Activated CD8-positive, alpha-beta memory T cell treated with anti-CD3 and anti-CD28 coated beads, Interleukin-2, amount 10 ng/mL, durations not matched to agents 7 days and 5 days (primary cell): ENCODE data around the gene ZBTB45. TPM values are rescaled to one million over a fixed set of nuclear protein-coding genes. Genes with fewer than 3 reads are reported as not detected.

ENCODE experiments used
- ATAC-seq: fragments of 150-1000 bp; cut with Tn5 transposase; one replicate; pipeline ENCODE4 v1.10.0; 2021; ENCODE audit warnings: moderate library complexity
- CTCF ChIA-PET: fragments of 350-600 bp; sonication (Branson Sonifier 250); formaldehyde crosslinking; loops from one replicate; lab custom pipeline; 2021; ENCODE audit warnings: antibody characterized with exemption; lab: Charles Lee
- DNase-seq: peaks from one replicate; pipeline ENCODE4 v3.0.0-alpha.2; 2020
- H3K27ac Mint-ChIP-seq: one replicate; pipeline ENCODE4 v1.8.0; 2021; ENCODE audit warnings: mild to moderate bottlenecking, mixed read lengths
- H3K27me3 Mint-ChIP-seq: one replicate; pipeline ENCODE4 v1.8.0; 2021; ENCODE audit warnings: mixed read lengths
- H3K36me3 Mint-ChIP-seq: one replicate; pipeline ENCODE4 v1.8.0; 2021; ENCODE audit warnings: mild to moderate bottlenecking, mixed read lengths
- H3K4me1 Mint-ChIP-seq: one replicate; pipeline ENCODE4 v1.8.0; 2021; ENCODE audit warnings: mixed read lengths
- H3K4me3 Mint-ChIP-seq: one replicate; pipeline ENCODE4 v1.8.0; 2021; ENCODE audit warnings: mild to moderate bottlenecking, moderate library complexity, mixed read lengths
- H3K9me3 Mint-ChIP-seq: one replicate; pipeline ENCODE4 v1.8.0; 2022; ENCODE audit warnings: low read depth, mixed read lengths
- total RNA-seq, 2 experiments: library from RNA; stranded (reverse); gene quantifications; one replicate each; pipeline ENCODE4 v1.2.3, GENCODE V29; 2021

The ZBTB45 gene
- total RNA-seq, 2 experiments from 2014 or later: 15.1 to 16.9 TPM

DNA sequence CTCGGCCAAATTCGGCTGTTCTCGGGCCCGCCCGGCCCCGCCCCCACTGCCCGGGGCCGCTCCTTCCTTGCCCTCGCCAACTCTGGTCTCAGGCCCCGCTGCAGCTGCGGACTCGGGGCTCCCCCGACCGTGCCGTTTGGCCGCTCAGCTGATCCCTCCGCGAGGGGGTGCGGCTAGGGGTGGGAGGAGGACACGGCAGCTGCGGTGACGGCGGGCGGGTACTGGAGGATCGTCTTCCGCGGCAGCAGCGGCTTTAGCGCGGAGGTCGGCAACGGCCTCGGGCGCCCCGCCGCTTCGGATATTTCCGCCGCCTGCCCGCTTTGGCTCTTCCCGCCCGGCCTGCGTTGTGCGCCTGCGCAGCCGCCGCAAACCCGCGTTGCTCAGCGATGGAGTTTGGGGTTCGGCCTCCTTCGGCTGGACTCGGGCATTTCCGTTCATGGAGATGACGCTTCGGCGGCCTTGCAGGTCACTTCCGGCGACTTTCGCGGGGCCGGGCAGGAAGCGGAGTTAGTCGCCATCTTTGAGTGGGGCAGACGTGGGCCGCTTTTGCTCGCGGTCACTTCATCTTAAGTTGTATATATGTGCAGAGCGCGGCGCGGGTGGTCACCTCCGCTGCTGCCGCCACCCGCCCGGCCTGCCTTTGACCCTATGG lies 39.1 kb upstream of the ZBTB45 start:
- Mint-ChIP-seq H3K9me3 (no peaks in the 10 kb centered on the region), H3K4me3 (peak overlapping the region; percentile 95), H3K36me3 (peaks cover 26% of the 10 kb centered on the region), H3K4me1 (peaks cover 80% of the 10 kb centered on the region), H3K27me3 (no peaks in the 10 kb centered on the region), H3K27ac (peak overlapping the region; percentile 100)
- ATAC-seq (peak; percentile 69), DNase-seq (peak; percentile 100)
- CTCF ChIA-PET: interaction anchor here (0.8 to 8.6 kb wide), 4 partner anchors 16 to 45 kb away, joined by 3 to 49 read pairs (median 3); partner anchors contain the start of gene ZBTB45

DNA sequence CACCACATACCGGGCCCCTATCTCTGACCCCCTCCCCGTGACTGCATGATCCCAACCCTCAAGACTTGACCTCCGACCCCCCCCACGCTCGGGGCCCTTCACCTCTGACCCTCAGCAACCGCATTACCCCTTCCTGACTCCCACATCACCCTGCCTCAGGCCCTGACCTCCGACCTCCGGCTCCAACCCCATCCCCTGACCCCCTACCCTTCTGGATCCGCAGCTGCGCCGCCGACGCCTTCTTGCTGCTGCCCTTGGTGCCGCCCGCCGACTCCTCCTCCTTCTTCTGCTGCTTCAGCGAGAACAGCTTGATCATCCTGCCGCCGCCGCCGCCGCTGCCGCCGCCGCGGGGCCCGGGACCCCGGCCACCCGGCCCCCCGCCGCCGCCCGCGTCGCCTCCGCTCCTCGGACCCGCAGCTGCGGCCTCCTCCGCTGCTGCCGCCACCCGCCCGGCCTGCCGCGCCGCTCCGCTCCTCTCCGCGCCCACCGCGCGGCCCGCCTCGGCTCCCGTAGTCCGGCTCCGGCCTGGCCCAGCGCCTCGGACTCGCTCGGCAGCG lies 38.5 kb upstream of the ZBTB45 start, which contains the start of gene UBE2M:
UBE2M (minus strand) TSS at position 546 of the 557 bp plus-strand sequence; CDS start at position 316, 230 bp downstream.
- Mint-ChIP-seq H3K4me3 (peak within 1 kb of the TSS; percentile 95), H3K36me3 (peaks cover 29% of the 10 kb centered on the region), H3K27ac (peak within 1 kb of the TSS; percentile 100), H3K9me3 (no peaks in the 10 kb centered on the region), H3K27me3 (no peaks in the 10 kb centered on the region), H3K4me1 (peaks cover 77% of the 10 kb centered on the region)
- CTCF ChIA-PET: interaction anchor here (0.8 to 8.6 kb wide), 2 partner anchors 23 to 38 kb away, joined by 3 to 49 read pairs; partner anchors contain the start of gene ZBTB45
- DNase-seq (peak; percentile 81), ATAC-seq (peak; percentile 3)

DNA sequence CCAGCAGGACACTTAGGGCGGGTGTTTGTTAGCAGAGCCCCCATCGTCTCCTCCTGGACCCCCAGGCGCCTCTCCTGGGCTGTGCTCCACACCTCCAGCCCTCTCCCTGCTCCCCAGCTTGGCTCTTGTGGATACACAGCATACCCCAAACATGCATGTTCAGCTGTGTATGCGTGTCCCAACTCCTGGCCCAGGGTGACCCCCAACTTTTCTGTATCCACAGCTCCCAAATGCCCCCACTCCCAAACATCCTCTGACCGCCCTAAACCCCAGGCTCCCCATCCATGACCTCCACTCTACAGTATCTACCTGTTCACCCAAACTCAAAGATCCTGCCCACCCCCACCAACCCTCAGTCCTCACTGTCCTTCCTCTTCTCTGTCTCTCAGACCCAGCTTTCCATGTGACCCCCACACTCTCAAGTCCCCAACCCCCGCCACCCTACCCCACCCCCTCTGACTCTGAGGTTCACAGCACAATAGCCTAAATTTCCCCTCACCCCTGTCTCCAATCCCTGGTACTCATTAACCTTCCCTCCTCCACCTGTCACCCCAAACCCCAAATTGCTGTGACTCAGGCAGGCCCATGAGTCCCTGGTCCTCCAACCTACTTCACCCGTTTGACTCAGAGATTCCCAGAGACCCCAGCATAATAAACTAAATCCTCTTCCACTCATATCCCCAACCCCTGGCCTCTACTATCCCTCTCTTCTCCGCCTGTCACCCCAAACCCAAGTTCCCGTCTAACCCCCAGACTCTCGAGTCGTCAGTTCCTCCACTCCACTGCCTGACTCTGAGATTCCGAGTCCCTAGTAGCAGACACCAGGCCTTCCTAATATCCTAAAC lies 37.8 kb upstream of the ZBTB45 start:
- DNase-seq (no peak), ATAC-seq (no peak)
- H3K9me3 Mint-ChIP-seq: no peaks in the 10 kb centered on the region
- H3K36me3 Mint-ChIP-seq: peaks cover 32% of the 10 kb centered on the region
- H3K4me3 Mint-ChIP-seq: peak overlapping the region; percentile 95
- H3K27me3 Mint-ChIP-seq: no peaks in the 10 kb centered on the region
- CTCF ChIA-PET: interaction anchor here (0.8 to 8.6 kb wide), 3 partner anchors 23 to 44 kb away, joined by 3 to 49 read pairs (median 5); partner anchors contain the start of gene ZBTB45
- H3K27ac Mint-ChIP-seq: peak overlapping the region; percentile 96
- H3K4me1 Mint-ChIP-seq: peaks cover 77% of the 10 kb centered on the region

DNA sequence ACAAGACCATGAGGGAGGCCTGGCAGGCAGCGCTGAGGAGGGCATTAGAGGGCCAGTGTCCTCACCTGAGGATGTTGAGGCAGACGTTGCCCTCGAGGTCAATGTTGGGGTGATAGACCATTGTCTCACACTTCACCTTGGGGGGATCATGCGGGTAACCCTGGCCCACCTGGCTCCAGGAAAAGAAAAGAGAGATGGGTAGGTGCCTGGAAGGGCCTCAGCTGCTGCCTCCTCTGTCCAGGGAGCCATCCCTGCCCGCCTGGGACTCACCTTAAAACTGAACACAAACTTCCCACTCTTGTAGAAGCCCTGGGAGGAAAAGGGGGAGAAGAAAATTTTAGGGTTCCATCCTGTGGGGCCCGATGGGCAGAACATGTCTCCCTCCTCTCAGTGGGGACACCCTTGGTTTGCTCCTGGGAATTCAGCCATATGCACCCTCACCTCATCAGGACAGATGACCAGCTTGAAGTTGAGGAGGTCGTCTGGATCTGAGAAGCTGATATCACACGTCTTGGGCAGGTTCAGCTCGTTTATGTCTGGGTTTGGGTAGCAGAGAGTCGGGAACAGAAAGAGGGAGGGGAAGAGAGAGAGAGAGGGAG lies 37.1 kb upstream of the ZBTB45 start:
- no peaks in the 10 kb centered on the region for H3K27me3 Mint-ChIP-seq
- DNase-seq (no peak), ATAC-seq (no peak)
- CTCF ChIA-PET: interaction anchor here (0.8 to 8.6 kb wide), 2 partner anchors 37 to 43 kb away, joined by 5 to 49 read pairs; partner anchors contain the start of gene ZBTB45
- peaks cover 72% of the 10 kb centered on the region for H3K4me1 Mint-ChIP-seq
- H3K4me3 Mint-ChIP-seq: peak overlapping the region; percentile 95
- H3K9me3 Mint-ChIP-seq: no peaks in the 10 kb centered on the region
- H3K27ac Mint-ChIP-seq: peak overlapping the region; percentile 96
- peaks cover 38% of the 10 kb centered on the region for H3K36me3 Mint-ChIP-seq

DNA sequence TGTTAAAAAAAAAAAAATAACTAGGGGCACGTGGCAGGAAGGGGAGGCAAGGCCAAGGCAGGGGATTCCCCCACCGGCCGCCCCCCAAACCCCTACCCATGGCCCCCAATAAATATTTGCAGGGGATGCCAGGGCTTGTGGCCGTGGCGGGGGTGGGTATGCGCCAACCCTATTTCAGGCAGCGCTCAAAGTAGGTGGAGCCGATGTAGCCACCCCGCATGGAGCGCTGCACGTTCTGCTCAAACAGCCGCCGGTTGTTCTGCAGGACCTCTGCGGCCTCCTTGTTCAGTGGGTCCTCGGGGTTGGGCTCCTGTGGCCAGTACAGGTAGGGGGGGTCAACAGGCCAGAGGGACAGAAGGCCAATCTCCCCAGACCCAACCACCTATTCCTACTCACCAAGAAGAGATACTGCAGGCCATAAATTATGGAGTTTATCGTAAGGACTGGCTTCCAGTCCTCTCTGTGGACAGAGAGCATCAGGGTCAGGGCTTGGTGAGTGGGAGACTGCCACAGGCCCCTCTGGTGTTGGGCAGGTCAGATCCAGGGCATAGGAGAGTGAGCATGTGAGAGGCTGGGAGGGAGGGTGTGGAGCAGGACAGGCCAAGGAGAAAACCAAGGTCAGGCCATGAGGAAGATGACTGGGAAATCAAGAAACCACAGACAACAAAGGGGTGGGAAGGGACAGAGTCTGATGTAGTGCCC lies 36.5 kb upstream of the ZBTB45 start:
- Mint-ChIP-seq H3K9me3 (no peaks in the 10 kb centered on the region), H3K36me3 (peaks cover 42% of the 10 kb centered on the region), H3K27ac (peak overlapping the region; percentile 96), H3K4me1 (peaks cover 67% of the 10 kb centered on the region), H3K4me3 (peak overlapping the region; percentile 95), H3K27me3 (no peaks in the 10 kb centered on the region)
- no peak for DNase-seq
- no peak for ATAC-seq
- CTCF ChIA-PET: interaction anchor here (1.1 to 4.2 kb wide), 5 partner anchors 12 to 90 kb away, joined by 3 to 39 read pairs (median 10); partner anchors contain the start of genes TRIM28, ZBTB45 and ZNF324

DNA sequence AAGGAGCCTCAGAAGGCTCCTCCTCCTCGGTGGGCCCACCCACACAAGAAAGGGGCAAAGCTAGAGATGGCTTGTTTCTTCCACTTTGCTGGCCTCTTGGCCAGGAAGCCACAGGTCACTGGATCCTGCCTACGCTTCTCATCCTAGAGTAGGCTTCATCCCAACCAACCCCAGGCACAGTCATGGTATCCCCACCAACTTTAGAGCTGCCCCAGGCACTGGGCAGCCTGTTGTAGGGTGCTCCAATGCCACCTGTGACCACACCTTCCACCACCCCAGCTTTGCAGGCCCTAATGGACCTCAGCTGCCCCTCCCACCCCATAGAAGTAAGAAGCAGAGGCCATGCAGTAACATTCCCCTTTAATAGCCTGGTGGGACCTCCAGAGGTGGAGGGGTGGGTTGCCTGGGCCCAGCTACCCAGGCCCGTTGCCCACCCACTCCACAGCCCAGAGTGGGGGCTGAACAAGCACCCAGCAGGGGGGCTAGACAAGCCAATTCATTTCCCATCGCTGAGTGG lies 35.8 kb upstream of the ZBTB45 start:
- H3K4me1 Mint-ChIP-seq: peaks cover 63% of the 10 kb centered on the region
- DNase-seq (peak; percentile 41), ATAC-seq (no peak)
- H3K36me3 Mint-ChIP-seq: peaks cover 48% of the 10 kb centered on the region
- H3K27ac Mint-ChIP-seq: peak overlapping the region; percentile 94
- H3K4me3 Mint-ChIP-seq: peak overlapping the region; percentile 86
- H3K9me3 Mint-ChIP-seq: no peaks in the 10 kb centered on the region
- H3K27me3 Mint-ChIP-seq: no peaks in the 10 kb centered on the region
- CTCF ChIA-PET: interaction anchor here (1.1 to 4.2 kb wide), 7 partner anchors 11 to 89 kb away, joined by 3 to 39 read pairs (median 8); partner anchors contain the start of genes TRIM28, ZBTB45 and ZNF324

DNA sequence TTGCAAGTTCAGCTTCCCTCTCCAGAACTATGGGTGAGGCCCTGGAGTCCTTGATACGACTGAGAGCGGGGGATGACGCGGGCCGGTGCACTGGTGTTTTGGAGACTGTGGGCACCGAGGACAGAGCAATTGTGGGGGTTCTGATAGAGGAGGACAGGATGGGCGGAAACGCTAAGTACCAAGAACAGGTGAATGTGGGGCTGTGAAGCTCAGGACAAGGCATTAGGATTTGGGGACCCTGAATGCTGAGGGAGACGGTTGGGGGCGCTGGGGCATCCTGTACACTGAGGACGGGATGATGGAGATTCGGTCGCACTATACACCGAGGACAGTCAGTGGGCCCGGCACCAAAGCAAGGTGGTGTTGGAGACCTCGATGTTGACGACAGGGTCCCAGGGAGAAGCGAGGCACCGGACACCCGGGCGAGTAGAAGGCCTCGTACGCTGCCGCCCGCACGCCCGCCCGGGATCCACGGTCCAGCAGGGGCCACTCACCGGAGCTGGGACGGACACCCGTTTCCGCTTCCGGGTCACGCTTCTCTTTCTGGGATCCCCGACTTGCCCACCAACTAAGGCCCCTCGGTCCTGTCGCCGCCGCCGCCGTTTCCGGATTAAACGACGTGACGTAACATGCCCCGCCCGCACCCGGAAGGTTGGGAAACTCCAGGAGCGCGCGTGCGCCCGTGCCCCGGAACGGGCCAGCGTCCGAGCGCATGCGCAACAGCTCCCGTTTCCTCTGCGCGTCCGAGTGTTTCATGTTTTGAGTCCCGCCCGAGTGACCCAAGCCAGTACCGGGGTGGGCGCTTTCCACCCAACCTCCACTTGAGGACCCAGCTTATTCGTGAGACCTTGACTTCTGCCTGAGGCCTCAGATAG lies 35.1 kb upstream of the ZBTB45 start, which contains the start of gene CHMP2A:
CHMP2A (minus strand) TSS at position 612 of the 875 bp plus-strand sequence. CDS start 893 bp downstream, outside the sequence.
- H3K4me1 Mint-ChIP-seq: peaks cover 56% of the 10 kb centered on the region
- peak within 1 kb of the TSS; percentile 96 for H3K27ac Mint-ChIP-seq
- CTCF ChIA-PET: interaction anchor here (1.1 to 4.2 kb wide), 7 partner anchors 10 to 88 kb away, joined by 3 to 39 read pairs (median 8); partner anchors contain the start of genes TRIM28, ZBTB45 and ZNF324
- H3K9me3 Mint-ChIP-seq: no peaks in the 10 kb centered on the region
- H3K4me3 Mint-ChIP-seq: peak within 1 kb of the TSS; percentile 86
- DNase-seq (peak; percentile 99), ATAC-seq (peak; percentile 45)
- peaks cover 52% of the 10 kb centered on the region for H3K36me3 Mint-ChIP-seq
- H3K27me3 Mint-ChIP-seq: no peaks in the 10 kb centered on the region

DNA sequence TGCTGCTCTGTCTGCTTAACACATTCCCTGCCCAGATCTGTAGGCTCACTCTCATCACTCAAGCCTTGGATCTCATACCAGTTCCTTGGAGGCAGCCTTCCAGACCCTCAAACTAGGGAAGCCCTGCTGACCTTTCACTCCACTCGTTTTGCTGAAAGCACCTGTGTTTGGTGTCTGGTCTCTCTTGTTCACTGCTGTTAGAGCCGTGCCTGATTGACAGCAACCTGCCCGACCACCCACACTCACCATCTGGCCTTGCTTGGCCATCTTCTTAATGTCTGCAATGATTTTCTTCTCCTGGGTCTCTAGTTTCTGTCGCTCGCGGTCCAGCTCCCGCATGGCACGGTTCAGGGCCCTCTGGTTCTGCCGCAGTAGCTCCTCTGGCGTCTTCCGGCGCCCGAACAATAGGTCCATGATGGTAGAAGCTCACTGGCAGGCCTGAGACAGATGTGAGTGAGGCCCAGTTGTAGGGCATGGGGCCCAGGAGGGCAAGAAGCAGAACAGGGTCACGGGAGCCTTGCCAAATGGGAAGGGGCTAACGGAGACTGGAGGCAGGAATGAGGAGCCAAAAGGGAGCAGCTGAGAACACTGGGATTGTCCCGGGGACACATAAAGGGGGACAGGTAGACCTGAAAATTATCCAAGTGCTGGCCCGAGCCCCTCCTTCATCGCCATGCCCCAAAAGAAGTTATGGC lies 34.3 kb upstream of the ZBTB45 start:
- H3K27ac Mint-ChIP-seq: peak overlapping the region; percentile 94
- H3K9me3 Mint-ChIP-seq: no peaks in the 10 kb centered on the region
- H3K36me3 Mint-ChIP-seq: peaks cover 56% of the 10 kb centered on the region
- peak overlapping the region; percentile 86 for H3K4me3 Mint-ChIP-seq
- ATAC-seq (no peak), DNase-seq (no peak)
- H3K27me3 Mint-ChIP-seq: no peaks in the 10 kb centered on the region
- CTCF ChIA-PET: interaction anchor here (1.1 to 4.2 kb wide), 6 partner anchors 9 to 40 kb away, joined by 3 to 39 read pairs (median 6); partner anchors contain the start of gene ZBTB45
- peaks cover 49% of the 10 kb centered on the region for H3K4me1 Mint-ChIP-seq

DNA sequence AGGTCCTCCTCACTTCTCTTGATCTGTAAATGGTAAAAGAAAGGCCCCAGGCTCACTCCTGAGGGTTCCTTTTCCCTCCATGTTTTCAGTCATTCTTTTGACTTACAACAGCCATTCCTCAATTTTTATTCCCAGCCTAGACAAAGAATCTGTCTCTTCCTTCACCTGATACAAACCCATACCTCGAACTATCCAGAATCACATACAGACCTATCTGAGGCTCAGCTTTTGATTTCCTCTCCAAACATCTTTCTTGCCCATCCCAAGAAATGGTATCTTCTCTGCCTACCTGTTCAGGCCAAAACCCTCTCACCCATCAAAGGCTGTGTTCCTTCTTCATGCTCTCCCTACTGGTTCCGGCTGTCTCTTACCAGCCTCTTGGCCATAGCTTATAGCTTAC lies 33.0 kb upstream of the ZBTB45 start:
- peaks cover 62% of the 10 kb centered on the region for H3K36me3 Mint-ChIP-seq
- peak overlapping the region; percentile 13 for H3K27ac Mint-ChIP-seq
- CTCF ChIA-PET: interaction anchor here (1.1 to 4.2 kb wide), 3 partner anchors 8 to 39 kb away, joined by 3 to 39 read pairs (median 4); partner anchors contain the start of gene ZBTB45
- no peak for ATAC-seq
- H3K4me3 Mint-ChIP-seq: no peak overlapping the region
- no peaks in the 10 kb centered on the region for H3K27me3 Mint-ChIP-seq
- H3K4me1 Mint-ChIP-seq: peaks cover 49% of the 10 kb centered on the region
- DNase-seq: no peak
- no peaks in the 10 kb centered on the region for H3K9me3 Mint-ChIP-seq

DNA sequence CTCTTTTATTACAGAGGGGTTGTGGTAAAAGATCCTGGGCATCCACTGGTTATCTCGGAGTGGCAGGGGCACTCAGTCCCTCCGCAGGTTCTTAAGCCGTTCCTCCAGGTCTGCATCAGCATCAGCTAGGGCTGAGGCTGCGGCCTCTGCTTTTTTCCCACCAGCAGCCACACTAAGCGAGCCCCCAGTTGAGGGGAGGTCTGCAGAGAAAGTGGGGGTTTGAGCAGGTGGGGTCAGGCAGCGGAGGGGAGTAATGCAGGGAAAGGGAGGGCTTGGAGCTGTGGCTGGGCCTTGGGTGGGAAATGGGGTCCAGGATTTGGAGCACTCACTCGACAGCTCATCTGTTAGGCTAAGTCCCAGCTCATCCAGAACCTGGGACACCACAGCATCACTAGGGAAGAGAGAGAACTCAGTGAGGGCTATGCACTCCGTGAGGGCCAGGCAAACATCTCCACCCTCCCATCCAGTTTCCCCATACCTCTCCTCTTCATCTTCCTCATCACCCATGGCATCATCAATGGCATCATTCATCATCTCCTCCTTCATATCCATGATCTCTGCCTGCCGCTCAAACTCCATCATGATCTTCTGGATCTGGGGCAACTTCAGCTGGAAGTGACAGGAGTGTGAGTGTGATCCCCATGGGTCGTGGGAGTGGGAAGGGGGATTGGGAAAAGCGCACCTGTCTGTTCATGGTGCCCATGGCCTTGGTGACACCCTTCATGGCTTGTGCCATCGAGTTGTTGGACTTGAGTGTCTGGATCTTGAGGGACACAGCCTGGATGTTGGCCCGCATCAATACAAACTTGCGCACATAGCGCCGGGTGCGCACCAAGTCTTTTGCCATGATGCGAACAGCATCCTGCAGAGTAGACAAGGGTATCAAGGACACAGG lies 32.2 kb upstream of the ZBTB45 start:
- Mint-ChIP-seq H3K36me3 (peaks cover 61% of the 10 kb centered on the region), H3K27me3 (no peaks in the 10 kb centered on the region), H3K4me3 (no peak overlapping the region), H3K9me3 (no peaks in the 10 kb centered on the region), H3K4me1 (peaks cover 50% of the 10 kb centered on the region), H3K27ac (no peak overlapping the region)
- CTCF ChIA-PET: interaction anchor here (1.5 to 4.2 kb wide), 2 partner anchors 32 to 38 kb away, joined by 3 to 39 read pairs; partner anchors contain the start of gene ZBTB45
- no peak for ATAC-seq
- DNase-seq: no peak
